Erythroblast (primary cell): ENCODE measurements around the gene THRSP.

Experiments
- GATA1 ChIP-seq: IDR thresholded peaks from 2 replicates; pipeline ENCODE4 v1.6.1; 2011; ENCODE audit warnings: low read depth, mild to moderate bottlenecking, control low read depth, low read length, moderate library complexity
- POLR2A ChIP-seq: IDR thresholded peaks from 2 replicates; pipeline ENCODE4 v1.6.1; 2011; ENCODE audit warnings: mild to moderate bottlenecking, low read length

DNA sequence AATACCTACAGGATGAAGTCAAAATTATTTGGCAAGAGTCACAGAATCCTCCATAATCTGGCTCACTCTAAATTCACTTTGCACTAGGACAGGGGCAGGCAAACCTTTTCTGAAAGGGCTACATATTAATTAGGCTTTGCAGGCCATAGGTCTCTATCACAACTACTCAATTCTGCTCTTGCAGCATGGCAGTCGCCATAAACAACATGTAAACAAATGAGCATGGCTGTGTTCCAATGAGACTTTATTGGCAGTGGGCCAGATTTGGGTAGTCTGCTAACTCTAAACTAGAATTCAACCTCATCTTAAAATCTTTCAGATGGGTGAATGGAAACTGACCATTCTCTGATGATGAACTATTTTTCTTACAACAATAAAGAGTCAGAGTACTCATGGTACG, 5.8 kb downstream of the THRSP start:
- TF ChIP-seq POLR2A: no peak
- TF ChIP-seq GATA1: no peak
